ENCODE results near the gene GBP1. TPM values are rescaled to one million over a fixed set of nuclear protein-coding genes. Genes with fewer than 3 reads are reported as not detected.

Gene GBP1
- total RNA-seq = 23.9 and 32.2 TPM in 2 replicates

GRCh38 chr1:89065079-89065868 lies at the start of gene GBP1:
Gene GBP1, minus strand, starts transcription at chr1:89065208. Its CDS starts 1,974 bp downstream, at chr1:89063234.
- H3K27ac ChIP-seq (ENCODE audit: low read depth, low read length) = peak within 1 kb of the TSS; percentile 65
- H3K79me2 ChIP-seq (ENCODE audit: insufficient read depth, low read length) = peaks cover 16% of the 10 kb centered on the region
- peak within 1 kb of the TSS; percentile 73 for H3K4me3 ChIP-seq (ENCODE audit: insufficient read depth, low read length)
- no peak for TF ChIP-seq CTCF (IDR thresholded peaks at IDR 0.05; ENCODE audit: extremely low read depth, low read depth, low read length)
- H3K36me3 ChIP-seq (ENCODE audit: insufficient read depth, low read length) = no peaks in the 10 kb centered on the region
- no peaks in the 10 kb centered on the region for H3K9me3 ChIP-seq (ENCODE audit: low read depth, low read length)
- DNase-seq (ENCODE audit: insufficient read length, low spot score, missing footprints) = no peak
- no peaks in the 10 kb centered on the region for H4K20me1 ChIP-seq (ENCODE audit: insufficient read depth, low read length)
- H3K4me2 ChIP-seq (ENCODE audit: insufficient read depth, low read length) = peak within 1 kb of the TSS; percentile 89
- H3K4me1 ChIP-seq (ENCODE audit: insufficient read depth, low read length) = peaks cover 15% of the 10 kb centered on the region
- no peaks in the 10 kb centered on the region for H3K27me3 ChIP-seq (ENCODE audit: insufficient read depth, low read length)
- peak within 1 kb of the TSS; percentile 92 for H2AFZ ChIP-seq (ENCODE audit: low read length)

- Histone ChIP-seq H3K4me1 (ENCODE audit: insufficient read depth, low read length) (no peaks in the 10 kb centered on the region), H3K27ac (ENCODE audit: low read depth, low read length) (no peak overlapping the region), H3K9me3 (ENCODE audit: low read depth, low read length) (no peaks in the 10 kb centered on the region), H3K36me3 (ENCODE audit: insufficient read depth, low read length) (no peaks in the 10 kb centered on the region), H4K20me1 (ENCODE audit: insufficient read depth, low read length) (no peaks in the 10 kb centered on the region), H3K27me3 (ENCODE audit: insufficient read depth, low read length) (no peaks in the 10 kb centered on the region), H3K79me2 (ENCODE audit: insufficient read depth, low read length) (no peaks in the 10 kb centered on the region), H2AFZ (ENCODE audit: low read length) (no peak overlapping the region), H3K4me3 (ENCODE audit: insufficient read depth, low read length) (no peak overlapping the region), H3K4me2 (ENCODE audit: insufficient read depth, low read length) (no peak overlapping the region)
- DNase-seq (ENCODE audit: insufficient read length, low spot score, missing footprints) = no peak
- TF ChIP-seq CTCF (IDR thresholded peaks at IDR 0.05; ENCODE audit: extremely low read depth, low read depth, low read length) = no peak
These were observed 49.7 kb upstream of the GBP1 start for GRCh38 chr1:89114662-89115061.

GRCh38 chr1:89112871-89113613 lies 48.0 kb upstream of the GBP1 start:
- no peak for DNase-seq (ENCODE audit: insufficient read length, low spot score, missing footprints)
- Histone ChIP-seq H3K4me1 (ENCODE audit: insufficient read depth, low read length) (no peaks in the 10 kb centered on the region), H3K9me3 (ENCODE audit: low read depth, low read length) (no peaks in the 10 kb centered on the region), H3K27me3 (ENCODE audit: insufficient read depth, low read length) (no peaks in the 10 kb centered on the region), H3K36me3 (ENCODE audit: insufficient read depth, low read length) (no peaks in the 10 kb centered on the region), H4K20me1 (ENCODE audit: insufficient read depth, low read length) (no peaks in the 10 kb centered on the region), H3K79me2 (ENCODE audit: insufficient read depth, low read length) (no peaks in the 10 kb centered on the region), H3K27ac (ENCODE audit: low read depth, low read length) (no peak overlapping the region), H3K4me3 (ENCODE audit: insufficient read depth, low read length) (no peak overlapping the region), H2AFZ (ENCODE audit: low read length) (no peak overlapping the region), H3K4me2 (ENCODE audit: insufficient read depth, low read length) (no peak overlapping the region)
- TF ChIP-seq CTCF (IDR thresholded peaks at IDR 0.05; ENCODE audit: extremely low read depth, low read depth, low read length) = no peak

- Histone ChIP-seq H3K79me2 (ENCODE audit: insufficient read depth, low read length) (no peaks in the 10 kb centered on the region), H2AFZ (ENCODE audit: low read length) (no peak overlapping the region), H3K4me2 (ENCODE audit: insufficient read depth, low read length) (no peak overlapping the region), H3K4me3 (ENCODE audit: insufficient read depth, low read length) (no peak overlapping the region), H3K36me3 (ENCODE audit: insufficient read depth, low read length) (no peaks in the 10 kb centered on the region), H3K4me1 (ENCODE audit: insufficient read depth, low read length) (no peaks in the 10 kb centered on the region), H3K27ac (ENCODE audit: low read depth, low read length) (no peak overlapping the region), H3K9me3 (ENCODE audit: low read depth, low read length) (no peaks in the 10 kb centered on the region), H4K20me1 (ENCODE audit: insufficient read depth, low read length) (no peaks in the 10 kb centered on the region), H3K27me3 (ENCODE audit: insufficient read depth, low read length) (no peaks in the 10 kb centered on the region)
- no peak for TF ChIP-seq CTCF (IDR thresholded peaks at IDR 0.05; ENCODE audit: extremely low read depth, low read depth, low read length)
- no peak for DNase-seq (ENCODE audit: insufficient read length, low spot score, missing footprints)
These were observed 39.7 kb upstream of the GBP1 start for GRCh38 chr1:89104687-89105086.

Measured in osteoblast (primary cell).